22Rv1 (cell line): ENCODE results near the gene PSMB11.
A peak's percentile ranks its signal among the peaks of the same experiment; 100 is the strongest.

Experiments used
- H3K27ac ChIP-seq: fragments of 450-650 bp; 2 replicates; pipeline ENCODE4 v1.5.1; 2017
- CTCF ChIP-seq: fragments of 450-650 bp; IDR thresholded peaks from 2 replicates; pipeline ENCODE4 v1.5.1; 2017; ENCODE audit warnings: mild to moderate bottlenecking
- ZFX ChIP-seq: fragments of 450-650 bp; IDR thresholded peaks from 2 replicates; pipeline ENCODE4 v1.6.1; 2017; ENCODE audit warnings: antibody characterized with exemption, borderline replicate concordance

Gene PSMB11

GRCh38 chr14:23086565-23086964 lies 44.6 kb downstream of the PSMB11 start:
- TF ChIP-seq CTCF (no peak), ZFX (no peak)

GRCh38 chr14:23089498-23090253 lies 47.7 kb downstream of the PSMB11 start:
- no peak for TF ChIP-seq CTCF
- no peak for TF ChIP-seq ZFX
- H3K27ac ChIP-seq = peak overlapping the region; percentile 3; the same call in 1 of the 2 replicates

More at GRCh38 chr14:23086565-23086964, 44.6 kb downstream of the PSMB11 start:
- H3K27ac ChIP-seq = no peak overlapping the region

GRCh38 chr14:23090254-23090636 lies 48.2 kb downstream of the PSMB11 start:
- TF ChIP-seq CTCF = no peak
- no peak for TF ChIP-seq ZFX

GRCh38 chr14:23091294-23092225 lies 49.5 kb downstream of the PSMB11 start:
- TF ChIP-seq CTCF = no peak
- H3K27ac ChIP-seq = no peak overlapping the region

More at GRCh38 chr14:23090254-23090636, 48.2 kb downstream of the PSMB11 start:
- peak overlapping the region; percentile 3; the same call in 1 of the 2 replicates for H3K27ac ChIP-seq

DNA sequence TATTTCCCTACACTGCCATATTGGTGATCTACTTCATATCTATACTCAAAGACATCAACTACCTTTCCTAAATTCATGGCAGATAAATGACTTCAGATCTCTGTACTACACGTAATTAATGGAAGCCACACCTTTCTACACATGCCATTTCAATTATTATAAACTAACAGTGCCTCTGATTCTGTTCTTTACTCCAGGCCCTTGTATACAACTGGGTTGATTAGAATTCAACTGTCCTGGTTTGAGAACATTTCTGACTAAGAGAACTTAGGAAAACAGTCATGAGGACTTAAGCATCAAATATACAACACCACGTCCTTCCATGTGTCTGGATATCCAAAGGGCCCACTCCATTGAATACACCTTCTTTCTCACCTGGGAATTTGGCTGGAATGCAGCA lies 51.1 kb downstream of the PSMB11 start:
- no peak overlapping the region for H3K27ac ChIP-seq
- TF ChIP-seq CTCF (no peak), ZFX (no peak)

DNA sequence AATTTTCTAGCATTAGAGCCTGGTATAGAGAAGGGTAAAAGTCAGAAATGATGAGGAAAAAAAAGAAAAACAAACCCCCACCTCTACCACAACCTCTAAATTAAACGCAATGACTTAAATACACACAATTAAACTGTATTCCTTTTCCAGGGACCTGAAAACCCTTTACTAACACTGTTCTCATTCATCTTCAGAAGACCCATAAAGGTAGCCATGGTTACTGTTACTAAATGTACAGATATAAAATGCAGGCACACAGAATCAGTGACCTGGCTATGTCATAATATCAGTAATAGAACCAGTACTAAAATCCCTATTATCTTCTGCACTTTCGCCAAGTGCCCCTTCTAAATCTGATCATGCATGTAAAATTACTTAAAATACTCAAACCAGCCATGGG lies 51.5 kb downstream of the PSMB11 start:
- TF ChIP-seq ZFX (no peak), CTCF (no peak)
- peak overlapping the region; percentile 92; the same call in 1 of the 2 replicates for H3K27ac ChIP-seq
